Neural cell (in vitro differentiated cells): ENCODE results near the gene SMIM21.

Experiments
- EP300 ChIP-seq: fragments of 450-650 bp; conservative IDR thresholded peaks from 2 replicates; pipeline ENCODE4 v1.6.1; 2014; ENCODE audit warnings: antibody characterized with exemption, mild to moderate bottlenecking, moderate library complexity; ENCODE audit not compliant: poor library complexity, severe bottlenecking
- EZH2 ChIP-seq: fragments of 200-600, 300-800 bp; shearing (Covaris generic), sonication (generic); IDR thresholded peaks from 2 replicates; pipeline ENCODE4 v1.6.1; 2014; ENCODE audit warnings: antibody characterized with exemption, low read length, borderline replicate concordance, mild to moderate bottlenecking; ENCODE audit not compliant: insufficient read depth, poor library complexity, severe bottlenecking
- MXI1 ChIP-seq: fragments of 450-650 bp; conservative IDR thresholded peaks from 2 replicates; pipeline ENCODE4 v1.6.1; 2014; ENCODE audit warnings: antibody characterized with exemption, mild to moderate bottlenecking; ENCODE audit not compliant: poor library complexity, severe bottlenecking
- POLR2AphosphoS5 ChIP-seq: IDR thresholded peaks from 2 replicates; pipeline ENCODE4 v1.6.1; 2012
- RAD21 ChIP-seq: fragments of 450-650 bp; conservative IDR thresholded peaks from 2 replicates; pipeline ENCODE4 v1.6.1; 2014; ENCODE audit warnings: antibody characterized with exemption, mild to moderate bottlenecking, moderate library complexity
- SMC3 ChIP-seq: fragments of 450-650 bp; conservative IDR thresholded peaks from 2 replicates; pipeline ENCODE4 v1.6.1; 2014; ENCODE audit warnings: antibody characterized with exemption, mild to moderate bottlenecking, moderate library complexity; ENCODE audit not compliant: poor library complexity
- TAF1 ChIP-seq: IDR thresholded peaks from 2 replicates; pipeline ENCODE4 v1.6.1; 2012; ENCODE audit warnings: low read depth
- TF ChIP-seq, protein P1 (sequence below): fragments of 450-650 bp; IDR thresholded peaks from 2 replicates; pipeline ENCODE4 v1.5.1; 2014; ENCODE audit warnings: antibody characterized with exemption, mild to moderate bottlenecking, moderate library complexity; ENCODE audit not compliant: poor library complexity, severe bottlenecking

DNA sequence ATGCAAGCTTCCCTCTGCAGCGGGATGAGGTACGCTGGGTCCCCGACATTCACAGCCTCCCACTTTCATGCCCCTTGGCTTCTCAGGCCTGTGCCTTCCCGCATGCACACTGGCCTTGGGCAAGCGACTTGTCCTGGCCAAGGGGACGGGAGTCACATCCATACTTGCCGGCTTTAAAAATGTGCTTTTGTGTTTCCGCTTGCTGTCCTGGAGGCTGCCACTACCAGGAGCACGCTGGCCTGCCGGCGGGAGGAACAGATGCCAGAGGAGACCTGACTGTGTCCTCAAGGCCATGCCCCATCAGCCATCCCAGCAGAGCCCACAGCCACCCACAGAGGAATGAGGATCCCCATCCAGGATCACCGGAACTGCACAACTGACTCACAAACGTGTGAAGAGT lies 36.9 kb upstream of the SMIM21 start:
- no peak for TF ChIP-seq MXI1
- no peak for TF ChIP-seq POLR2AphosphoS5
- TF ChIP-seq, protein P1, sequence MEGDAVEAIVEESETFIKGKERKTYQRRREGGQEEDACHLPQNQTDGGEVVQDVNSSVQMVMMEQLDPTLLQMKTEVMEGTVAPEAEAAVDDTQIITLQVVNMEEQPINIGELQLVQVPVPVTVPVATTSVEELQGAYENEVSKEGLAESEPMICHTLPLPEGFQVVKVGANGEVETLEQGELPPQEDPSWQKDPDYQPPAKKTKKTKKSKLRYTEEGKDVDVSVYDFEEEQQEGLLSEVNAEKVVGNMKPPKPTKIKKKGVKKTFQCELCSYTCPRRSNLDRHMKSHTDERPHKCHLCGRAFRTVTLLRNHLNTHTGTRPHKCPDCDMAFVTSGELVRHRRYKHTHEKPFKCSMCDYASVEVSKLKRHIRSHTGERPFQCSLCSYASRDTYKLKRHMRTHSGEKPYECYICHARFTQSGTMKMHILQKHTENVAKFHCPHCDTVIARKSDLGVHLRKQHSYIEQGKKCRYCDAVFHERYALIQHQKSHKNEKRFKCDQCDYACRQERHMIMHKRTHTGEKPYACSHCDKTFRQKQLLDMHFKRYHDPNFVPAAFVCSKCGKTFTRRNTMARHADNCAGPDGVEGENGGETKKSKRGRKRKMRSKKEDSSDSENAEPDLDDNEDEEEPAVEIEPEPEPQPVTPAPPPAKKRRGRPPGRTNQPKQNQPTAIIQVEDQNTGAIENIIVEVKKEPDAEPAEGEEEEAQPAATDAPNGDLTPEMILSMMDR = no peak
- no peak for TF ChIP-seq EP300
- TF ChIP-seq TAF1 = no peak
- no peak for TF ChIP-seq EZH2
- no peak for TF ChIP-seq RAD21
- TF ChIP-seq SMC3 = no peak
